Measurements from ENCODE around the gene IGF2BP1.

GRCh38 chr17:49079840-49080663 lies 82.9 kb downstream of the IGF2BP1 start:
- TF ChIP-seq EZH2 (IDR thresholded peaks at IDR 0.05; ENCODE audit: insufficient read depth, low read length): no peak
- TF ChIP-seq CTCF (IDR thresholded peaks at IDR 0.05; ENCODE audit: insufficient read depth, low read depth, low read length): no peak

Measured in astrocyte (in vitro differentiated cells and primary cell).